ENCODE results near the gene ADAM19.

DNA sequence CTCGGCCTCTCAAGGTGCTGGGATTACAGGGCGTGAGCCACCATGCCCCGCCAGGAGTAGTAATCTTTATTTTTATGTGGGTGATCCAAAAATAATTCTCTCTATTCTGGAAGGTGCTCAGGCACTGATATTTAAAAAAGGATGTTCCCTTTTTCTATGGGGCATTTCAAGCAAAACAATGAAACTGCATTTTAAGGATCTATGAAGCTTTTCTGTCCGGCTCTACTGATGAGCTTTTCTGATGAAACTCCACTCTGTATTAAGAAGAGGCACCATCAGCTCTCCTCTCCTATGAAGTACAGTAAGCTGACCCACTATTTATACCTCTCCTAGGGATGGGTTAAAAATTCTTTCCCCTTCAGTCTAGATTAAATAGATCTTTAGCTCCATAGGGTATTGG, 7.4 kb downstream of the ADAM19 start:
- no peak for TF ChIP-seq EZH2 (IDR thresholded peaks at IDR 0.05; ENCODE audit: borderline replicate concordance, low read depth, low read length, severe bottlenecking)
- TF ChIP-seq, protein P1, sequence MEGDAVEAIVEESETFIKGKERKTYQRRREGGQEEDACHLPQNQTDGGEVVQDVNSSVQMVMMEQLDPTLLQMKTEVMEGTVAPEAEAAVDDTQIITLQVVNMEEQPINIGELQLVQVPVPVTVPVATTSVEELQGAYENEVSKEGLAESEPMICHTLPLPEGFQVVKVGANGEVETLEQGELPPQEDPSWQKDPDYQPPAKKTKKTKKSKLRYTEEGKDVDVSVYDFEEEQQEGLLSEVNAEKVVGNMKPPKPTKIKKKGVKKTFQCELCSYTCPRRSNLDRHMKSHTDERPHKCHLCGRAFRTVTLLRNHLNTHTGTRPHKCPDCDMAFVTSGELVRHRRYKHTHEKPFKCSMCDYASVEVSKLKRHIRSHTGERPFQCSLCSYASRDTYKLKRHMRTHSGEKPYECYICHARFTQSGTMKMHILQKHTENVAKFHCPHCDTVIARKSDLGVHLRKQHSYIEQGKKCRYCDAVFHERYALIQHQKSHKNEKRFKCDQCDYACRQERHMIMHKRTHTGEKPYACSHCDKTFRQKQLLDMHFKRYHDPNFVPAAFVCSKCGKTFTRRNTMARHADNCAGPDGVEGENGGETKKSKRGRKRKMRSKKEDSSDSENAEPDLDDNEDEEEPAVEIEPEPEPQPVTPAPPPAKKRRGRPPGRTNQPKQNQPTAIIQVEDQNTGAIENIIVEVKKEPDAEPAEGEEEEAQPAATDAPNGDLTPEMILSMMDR (IDR thresholded peaks at IDR 0.05; ENCODE audit: borderline replicate concordance, extremely low read depth, low read length, poor library complexity, severe bottlenecking) = no peak

All from DND-41 (cell line).